NCI-H2081 (cell line): ENCODE data around the gene PLA2G2C.
"Not testable (repeated sequence)": the region's sequence is repeated elsewhere in the genome, so short reads cannot be mapped to it uniquely, and the experiment has no call there.

ENCODE experiments used
- DNase-seq, 2 experiments: peaks; one replicate each; lab custom pipeline; 2025; lab: John Stamatoyannopoulos, UW

PLA2G2C gene, protein sequence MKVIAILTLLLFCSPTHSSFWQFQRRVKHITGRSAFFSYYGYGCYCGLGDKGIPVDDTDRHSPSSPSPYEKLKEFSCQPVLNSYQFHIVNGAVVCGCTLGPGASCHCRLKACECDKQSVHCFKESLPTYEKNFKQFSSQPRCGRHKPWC

DNA sequence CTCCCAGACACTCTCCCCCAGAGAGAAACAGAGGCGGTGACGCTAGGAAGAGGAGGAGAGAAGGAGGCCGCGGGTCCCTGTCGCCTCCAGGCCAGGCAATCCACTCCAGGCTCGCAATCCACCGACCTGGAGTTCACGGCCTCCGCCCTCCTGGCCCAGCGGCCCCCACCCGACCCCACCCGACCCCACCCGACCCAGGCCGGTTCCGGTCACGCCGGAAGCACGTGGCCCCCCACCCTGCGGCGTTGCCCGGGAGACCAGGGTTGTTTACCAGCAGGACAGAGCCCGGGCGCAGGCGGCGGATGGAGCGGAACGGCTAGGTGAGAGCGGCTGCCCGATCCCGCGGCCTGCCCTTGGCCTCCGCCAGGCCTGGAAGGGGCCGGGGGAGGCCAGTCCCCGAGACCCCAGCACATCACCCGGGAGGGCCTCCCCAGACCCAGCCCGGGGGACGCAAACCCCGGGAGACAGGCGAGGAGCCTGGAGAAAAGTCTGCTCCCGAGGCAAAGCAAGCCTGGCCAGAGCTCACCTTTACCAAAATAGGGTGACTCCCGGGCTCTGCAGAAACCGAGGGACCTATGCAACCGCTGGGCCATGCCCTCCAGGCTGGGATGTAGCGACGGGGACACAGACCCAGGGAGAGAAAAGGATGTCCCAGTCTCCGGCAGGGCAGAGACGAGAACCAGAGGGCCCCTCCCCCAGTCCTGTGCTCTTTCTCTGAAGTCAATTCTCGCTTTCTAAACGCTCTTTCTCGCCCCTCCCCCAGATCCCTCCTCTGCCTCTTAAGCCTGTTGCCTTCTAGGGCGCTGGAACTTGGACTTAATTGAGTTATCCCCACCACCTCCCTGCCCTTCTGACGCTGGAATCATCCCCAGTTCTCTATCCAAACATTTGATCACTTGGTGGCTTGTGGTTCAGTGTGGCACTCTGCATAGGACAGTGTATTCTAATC, at the start of gene PLA2G2C, which contains the start of gene UBXN10:
TSS of gene PLA2G2C (minus strand) at position 685 of the 949 bp plus-strand sequence. CDS start 9,155 bp downstream, outside the sequence.
TSS of gene UBXN10 (plus strand) at position 263 of the 949 bp plus-strand sequence. CDS start 4,466 bp downstream, outside the sequence.
- DNase-seq: no peak

DNA sequence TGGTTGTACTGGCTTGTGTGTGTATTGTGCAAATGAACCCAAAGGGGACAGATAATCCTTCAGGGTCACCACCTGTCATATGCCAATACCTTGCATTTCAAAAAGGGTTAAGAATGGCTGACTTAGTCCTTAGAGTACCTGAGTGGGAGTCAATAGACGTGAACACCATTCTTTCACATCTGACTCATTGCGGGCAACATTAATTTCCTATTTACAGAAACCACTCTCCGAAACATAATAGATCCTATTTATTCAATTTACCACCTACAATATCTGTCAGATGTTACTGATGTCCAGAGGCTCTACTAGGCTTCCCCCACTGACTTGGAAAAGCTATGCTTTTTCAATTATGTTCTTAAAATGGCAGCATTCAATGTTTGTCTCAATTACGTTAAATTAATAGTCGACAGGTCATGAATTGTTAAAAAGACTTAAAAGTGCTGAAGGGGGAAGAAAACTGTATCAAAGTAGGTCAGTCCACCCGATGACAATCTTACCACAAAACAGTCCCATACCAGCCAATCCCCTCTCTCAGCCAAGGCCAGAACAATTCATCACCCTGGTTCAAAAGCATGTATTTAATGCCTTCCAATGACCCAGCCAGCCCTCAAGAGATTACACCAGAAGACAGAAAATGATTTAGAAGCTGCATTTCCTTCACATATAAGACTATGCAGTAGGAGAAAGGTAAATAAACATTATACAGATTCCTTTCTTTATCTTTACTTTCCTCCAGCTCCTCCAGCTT, 48.6 kb upstream of the PLA2G2C start:
- no peak for DNase-seq

DNA sequence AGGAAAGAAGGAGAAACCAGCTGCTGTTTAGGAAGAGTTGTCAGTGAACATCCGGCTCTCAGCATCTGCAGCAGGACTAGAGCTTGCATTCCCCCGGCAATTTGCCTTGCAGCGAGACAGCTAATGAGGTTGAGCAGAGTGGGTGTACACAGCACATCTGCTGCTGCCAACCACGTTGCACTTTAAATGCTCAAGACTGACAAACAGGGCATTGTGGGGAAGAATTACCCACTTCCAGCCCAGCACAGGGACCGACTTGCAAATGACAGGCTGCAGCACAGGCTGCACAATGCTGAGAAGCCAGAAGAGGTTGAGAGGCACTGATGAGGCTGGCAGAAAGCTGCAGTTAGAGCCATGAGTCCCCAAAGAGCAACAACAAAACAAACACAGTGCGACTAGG, 47.5 kb upstream of the PLA2G2C start:
- DNase-seq: no peak

DNA sequence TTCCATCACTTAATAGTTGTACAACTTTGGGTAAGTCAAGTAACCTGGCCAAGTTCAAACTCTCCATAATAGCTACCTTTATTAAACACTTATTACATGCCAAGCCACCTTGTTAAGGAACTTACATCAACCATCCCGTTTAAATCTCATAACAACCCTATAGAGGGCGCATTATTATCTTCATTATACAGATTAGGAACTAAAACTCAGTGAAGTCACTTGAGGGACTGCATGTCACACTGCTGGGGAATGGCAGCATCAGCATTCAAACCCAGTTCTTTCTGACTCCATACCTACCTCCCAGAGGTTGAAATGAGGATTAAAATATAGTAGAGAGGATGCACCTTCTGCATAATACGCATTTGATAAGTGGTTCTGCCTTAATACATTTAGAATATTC, 47.1 kb upstream of the PLA2G2C start:
- DNase-seq: peak in 1 of 2 experiments; percentile 5

DNA sequence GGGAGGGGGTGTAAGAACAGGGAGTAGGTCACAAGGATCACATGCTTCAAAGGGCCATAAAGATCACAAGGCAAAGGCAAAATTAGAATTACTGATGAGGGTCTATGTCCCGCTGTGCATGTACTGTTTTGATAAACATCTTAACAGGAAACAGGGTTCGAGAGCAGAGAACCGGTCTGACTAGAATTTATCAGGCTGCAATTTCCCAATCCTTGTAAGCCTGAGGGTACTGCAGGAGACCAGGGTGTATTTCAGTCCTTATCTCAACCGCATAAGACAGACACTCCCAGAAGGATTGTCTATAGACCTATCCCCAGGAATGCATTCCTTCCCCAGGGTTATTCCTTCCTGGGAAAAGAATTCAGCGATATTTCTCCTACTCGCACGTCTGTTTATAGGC, 46.2 kb upstream of the PLA2G2C start:
- DNase-seq: not testable (repeated sequence)

DNA sequence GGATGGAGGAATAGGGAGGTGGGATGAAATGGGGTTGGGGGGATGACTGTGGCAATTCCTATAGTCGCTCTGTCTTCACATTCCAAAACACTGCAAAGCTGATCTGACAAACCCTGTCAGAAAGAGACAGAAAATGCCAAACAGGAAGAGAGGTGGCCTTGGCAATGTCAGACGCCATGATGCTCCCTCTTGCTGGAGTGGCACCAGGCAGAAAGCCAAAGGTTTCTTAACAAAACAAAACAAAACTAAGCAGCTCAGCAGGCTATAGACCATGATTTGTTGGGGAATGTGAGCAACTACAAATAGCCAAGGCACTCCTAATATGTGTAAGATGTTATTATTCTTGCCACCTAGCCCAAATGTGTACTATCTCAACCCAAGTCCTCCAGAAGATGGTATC, 42.9 kb upstream of the PLA2G2C start:
- DNase-seq: no peak

DNA sequence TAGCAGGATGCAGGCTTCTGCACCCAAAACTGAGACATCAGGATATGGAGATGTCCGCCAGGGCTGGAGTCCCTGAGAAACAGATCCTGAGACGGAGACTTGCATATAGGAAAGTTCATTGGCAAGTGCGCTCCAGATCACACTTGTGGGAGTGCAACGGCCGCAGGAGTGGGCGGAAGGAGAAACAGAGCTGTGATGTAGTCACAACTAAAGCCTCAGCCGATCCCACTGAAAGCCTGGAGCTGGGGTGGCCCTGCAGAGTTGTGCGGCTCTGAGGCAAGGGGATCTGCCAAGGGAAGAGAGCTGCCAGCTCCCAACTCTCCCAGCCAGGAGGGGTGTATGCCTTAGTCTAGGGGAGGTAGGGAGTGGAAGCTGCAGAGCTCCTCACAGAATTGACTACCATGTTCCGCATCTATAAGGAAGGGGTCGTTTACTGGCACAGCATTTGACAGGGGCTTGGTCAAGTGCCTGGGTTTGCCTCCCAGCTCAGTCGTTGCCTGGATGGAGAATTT, 42.1 kb upstream of the PLA2G2C start:
- DNase-seq: no peak

DNA sequence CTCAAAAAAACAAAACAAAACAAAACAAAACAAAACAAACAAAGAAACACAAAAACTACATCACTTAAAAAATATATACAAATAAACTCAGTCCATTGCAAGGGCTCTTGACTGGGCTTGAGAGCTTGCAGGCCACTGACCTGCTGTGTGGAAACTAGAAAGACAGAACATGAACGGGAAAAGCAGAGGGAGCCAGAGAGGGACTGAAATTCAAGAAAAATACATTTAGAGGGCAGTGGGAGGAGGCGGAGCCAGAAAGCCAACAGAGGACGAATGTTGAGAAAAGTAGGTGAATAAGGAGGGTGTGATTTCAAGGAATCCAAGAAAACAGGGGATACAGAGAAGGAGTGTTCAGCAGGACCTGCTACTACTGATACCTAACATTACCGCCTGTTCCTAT, 41.4 kb upstream of the PLA2G2C start:
- DNase-seq: no peak

DNA sequence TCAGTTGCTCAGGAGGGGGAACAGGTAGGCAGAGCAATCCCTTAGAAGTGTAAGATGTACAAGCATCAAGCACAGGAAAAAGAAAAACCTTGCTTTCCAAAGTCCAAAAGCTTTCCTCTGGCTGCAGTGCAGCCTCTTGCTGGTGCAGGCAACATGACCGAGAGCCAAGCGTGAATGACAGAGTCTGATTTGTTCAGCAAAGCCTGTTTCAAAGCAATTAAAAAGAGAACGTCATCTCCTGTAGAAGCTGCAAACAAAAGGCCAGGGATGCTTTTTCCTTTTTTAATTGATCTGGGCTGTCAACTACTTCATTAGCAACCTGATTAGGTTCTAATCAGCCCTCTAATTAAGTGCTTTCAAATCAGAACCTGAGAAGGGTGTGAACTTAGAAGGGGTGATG, 38.2 kb upstream of the PLA2G2C start:
- no peak for DNase-seq

DNA sequence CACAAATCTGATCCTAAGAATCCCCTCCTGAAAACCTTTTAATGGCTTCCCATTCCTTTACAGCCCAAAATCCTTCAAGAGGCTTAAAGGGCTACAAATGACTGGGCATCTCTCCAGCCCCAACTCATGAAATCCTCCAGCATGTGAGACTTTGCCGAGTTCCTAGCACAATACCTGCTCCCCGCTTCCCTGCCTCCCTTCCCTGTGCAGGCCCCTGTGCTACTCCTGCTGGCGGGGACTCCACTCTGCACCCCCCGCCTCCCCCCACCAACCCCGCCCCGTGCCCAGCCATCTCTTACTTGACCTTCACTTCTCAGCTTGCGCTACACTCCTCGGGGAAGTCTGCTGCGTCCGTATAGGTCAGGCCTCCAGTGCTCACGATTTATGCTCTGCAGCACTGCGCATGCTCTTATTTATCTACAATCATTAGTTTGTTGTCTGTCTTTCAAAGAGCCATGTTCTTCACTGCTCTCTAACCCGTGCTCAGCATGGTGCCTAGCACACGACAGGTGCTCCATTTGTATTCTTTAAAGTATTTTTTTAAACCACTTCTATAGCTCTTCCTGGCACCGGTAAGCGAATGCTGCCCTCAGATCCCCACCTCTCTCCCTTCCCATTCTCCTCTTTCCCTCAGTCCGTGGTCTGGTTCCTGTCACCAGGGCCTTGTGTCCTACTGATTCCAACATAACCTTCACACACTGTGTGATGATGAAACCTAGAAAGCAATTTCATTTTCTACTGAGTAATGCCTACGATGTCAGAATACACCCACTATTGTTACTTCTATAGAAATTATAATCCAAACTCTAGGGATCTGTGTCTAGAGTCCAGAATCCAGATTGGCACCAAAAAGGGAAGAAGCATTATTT, 37.5 kb upstream of the PLA2G2C start:
- DNase-seq: no peak

DNA sequence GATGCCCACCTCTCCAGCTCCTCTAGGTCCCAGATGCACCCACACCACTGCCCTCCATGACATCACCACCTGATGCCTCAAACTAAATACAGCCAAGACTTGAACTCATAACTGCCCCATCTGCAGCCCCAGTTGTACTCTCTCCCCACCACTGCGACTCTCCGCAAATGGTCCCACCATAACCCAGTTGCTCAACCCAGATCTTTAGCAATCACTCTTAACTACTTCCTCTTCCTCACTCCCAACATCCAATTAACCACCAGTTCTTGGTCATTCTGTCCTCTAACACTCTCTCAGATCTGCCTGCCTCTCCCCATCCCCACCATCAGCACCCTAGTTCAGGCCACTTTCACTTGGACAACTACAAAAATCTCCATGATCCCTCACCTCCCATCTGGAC, 36.8 kb upstream of the PLA2G2C start:
- DNase-seq: no peak

DNA sequence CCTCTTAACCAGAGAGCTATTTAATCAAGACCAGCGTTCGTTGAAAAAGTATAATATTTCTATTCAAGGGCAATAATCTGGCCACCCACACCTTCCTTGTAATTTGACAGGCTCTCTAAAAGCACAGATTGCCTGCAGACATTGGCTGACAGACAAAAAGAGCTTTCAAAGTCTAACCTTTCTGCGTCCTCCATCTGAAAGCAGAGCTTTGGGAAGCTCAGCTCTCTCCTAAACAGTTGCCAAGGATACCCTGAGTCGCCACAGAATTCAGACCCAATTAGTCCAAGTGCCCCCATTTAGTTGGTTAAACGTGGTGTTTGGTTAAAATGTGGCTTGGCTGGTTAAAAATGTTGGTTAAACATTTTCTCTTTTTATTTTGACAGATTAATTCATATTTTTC, 33.7 kb upstream of the PLA2G2C start:
- DNase-seq: no peak

DNA sequence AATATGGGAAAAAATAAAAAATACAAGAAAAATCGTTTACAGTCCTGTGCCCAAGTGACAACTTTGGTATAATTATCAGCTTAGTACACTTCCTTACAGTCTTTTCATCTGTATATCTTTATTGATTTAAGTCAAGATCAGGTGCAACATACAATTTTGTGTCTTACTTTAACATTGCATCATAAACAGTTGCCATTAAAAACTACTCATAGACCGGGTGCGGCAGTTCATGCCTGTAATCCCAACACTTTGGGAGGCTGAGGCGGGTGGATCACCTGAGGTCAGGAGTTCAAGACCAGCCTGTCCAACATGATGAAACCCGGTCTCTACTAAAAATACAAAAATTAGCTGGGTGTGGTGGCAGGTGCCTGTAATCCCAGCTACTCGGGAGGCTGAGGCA, 32.7 kb upstream of the PLA2G2C start:
- not testable (repeated sequence) for DNase-seq

DNA sequence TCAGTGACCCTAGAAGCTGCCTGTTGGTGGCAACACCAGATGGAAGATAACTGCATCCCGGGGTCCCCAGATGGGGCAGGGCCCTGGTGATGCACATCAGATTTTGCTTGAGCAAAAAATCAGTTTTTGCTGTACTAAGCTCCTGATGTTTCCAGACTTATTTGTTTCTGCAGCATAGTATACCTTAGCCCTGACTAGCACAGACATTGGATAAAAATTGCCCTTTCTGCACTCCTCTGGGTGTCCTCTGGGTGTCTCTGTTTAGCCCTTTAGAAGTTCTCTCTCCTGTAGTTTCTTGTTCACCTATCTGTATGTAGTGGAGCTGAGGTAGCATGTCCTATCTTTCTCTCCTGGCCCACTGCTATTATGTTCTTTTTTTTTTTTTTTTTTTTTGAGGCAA, 30.3 kb upstream of the PLA2G2C start:
- DNase-seq: no peak

DNA sequence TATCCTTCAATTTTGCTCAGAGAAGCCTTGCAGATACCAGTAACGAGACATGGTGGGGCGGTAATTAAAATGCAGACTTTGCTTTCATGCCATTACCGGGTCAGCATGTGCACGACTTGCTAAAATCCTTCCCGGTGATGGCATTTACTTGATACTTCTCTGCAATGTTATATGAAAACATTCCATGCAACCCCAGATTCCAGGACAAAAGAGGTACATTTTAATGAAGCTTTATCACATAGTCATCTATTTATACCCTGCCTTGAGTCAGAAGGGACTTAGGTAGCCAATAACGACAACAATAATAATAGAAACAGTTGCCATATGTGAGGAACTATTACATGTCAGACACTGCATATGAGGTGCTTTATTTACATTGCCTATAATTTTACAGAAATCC, 29.4 kb upstream of the PLA2G2C start:
- no peak for DNase-seq

DNA sequence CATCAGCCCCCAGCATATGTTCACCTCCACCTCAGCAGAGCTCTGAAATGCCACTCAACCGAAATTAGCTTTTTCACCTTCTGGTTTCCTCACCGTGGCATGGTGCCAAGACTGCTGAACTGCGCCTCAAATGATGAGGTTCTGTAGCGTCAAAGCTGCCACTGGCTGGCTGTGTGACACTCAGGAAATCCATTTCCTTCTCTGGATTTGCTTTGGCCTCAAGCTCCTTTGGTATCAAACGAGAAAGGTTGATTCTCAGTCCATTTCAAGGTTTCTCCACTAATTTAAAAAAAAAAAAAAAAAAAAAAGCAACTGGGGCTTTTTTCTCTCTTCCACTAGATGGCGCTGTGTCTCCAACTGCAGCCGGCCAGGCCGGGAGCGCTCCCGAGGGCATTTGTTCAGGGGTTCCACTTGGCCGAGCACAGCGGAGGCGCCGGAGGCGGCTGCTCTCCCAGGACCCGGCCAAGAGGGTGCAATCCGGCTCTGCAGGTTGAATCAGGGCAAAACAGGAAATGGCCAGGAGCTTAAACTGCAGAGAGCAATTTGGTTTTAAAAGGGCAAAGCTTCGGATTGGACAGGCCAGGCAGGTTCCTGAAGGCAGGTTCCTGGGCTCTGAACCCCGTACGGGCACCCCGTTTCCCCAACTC, 26.5 kb upstream of the PLA2G2C start:
- peak; percentile 74 for DNase-seq

DNA sequence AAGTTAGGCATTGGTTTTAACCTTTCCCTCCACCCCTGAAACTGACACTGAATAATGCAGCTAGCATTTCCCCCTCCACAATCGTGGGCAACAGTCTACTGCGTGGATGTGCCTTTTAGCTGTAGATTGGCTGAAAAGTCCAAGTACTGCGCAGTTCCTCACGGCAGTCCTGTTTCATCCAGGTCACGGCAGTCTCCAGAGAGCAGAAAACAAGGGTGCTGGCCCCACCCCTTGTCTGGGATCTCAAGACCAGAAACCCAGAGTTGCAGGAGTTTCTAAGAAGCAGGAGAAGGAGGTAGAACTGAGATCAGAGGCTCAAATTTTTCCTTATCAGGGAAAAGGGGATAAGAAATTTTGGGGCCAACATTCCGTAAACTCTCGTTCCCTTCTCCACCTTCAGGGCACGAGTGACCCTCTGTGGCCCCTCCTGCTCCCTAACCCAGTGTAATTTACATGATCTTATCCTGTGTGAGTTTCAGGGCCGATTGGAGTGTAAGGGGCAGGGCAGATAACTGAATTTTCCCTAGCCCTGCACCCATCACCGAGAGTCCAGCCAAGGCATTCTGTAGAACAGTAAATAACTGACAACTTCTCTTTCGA, 25.9 kb upstream of the PLA2G2C start:
- no peak for DNase-seq

DNA sequence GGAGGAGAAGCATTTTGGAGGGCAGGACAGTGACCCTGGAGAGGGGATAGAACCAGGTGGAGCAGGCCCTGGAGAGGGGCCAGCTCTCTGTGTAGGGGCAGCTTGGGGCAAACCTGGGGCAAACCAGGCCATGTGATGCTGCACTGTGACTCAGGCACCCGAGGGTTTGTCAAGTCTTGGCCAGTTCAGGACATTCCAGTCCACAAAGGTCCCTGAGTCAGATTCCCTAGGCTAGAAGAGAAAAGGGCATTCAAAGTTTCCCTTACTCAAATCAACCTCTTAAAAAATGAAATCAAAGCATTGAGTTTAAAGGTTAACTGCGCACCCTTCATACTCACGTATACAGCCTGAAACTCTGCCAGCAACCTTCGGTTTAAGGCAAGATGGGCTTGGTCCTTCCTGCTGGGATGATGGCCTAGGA, 25.2 kb upstream of the PLA2G2C start:
- no peak for DNase-seq

DNA sequence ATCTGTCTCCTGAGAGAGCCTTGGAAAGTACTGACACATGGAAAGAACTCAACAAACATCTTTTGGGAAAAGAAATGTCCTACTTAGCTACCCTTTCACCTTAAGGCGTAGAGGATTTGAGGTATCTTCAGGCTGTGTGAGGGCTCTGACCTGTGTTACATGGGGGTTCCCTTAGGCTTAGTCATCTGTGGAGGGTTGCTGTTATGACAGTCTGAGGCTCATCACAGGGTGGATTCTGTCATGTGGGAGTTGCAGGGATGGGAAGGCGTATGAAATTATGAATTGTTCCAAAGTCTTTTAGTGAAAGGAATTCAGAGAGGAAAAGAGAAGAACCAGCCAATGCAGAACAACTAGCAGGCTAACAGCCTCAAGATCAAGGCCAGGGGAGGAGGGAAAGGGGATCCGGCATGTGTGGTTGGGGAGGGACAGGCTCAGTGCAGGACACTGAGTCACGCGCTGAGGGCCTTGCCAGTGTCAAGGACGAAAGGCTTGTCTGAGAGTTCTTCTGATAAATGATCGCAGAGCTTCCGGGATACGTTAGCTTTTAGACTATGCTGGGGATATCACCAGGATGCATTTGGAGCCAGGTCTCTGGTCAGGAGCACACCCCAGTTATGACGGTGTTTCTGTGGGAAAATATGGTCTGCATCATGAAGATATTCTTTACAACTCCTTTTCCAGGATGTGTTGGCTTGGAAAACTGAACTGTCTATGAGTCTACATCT, 24.6 kb upstream of the PLA2G2C start:
- DNase-seq: no peak

DNA sequence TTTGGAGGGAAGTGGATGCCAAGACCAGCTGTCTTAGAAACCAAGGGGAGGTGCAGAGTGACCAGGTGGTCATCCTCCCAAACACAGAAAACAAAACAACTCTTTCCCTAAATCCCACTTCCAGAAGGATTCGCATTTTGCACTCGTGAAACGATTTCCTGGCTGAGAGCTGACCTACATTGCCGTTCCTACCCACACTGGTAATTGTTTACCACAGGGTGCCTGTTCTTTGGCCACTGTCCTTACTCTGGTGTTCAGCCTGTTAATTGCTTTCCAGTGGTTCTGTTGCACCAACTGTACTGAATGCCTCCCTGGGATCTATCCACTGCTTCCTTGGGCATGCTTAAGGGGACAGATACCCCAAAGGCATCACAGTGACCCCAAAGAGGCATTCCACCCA, 23.2 kb upstream of the PLA2G2C start:
- DNase-seq: no peak
